Measurements from ENCODE around the gene RALB. TPM values are rescaled to one million over a fixed set of nuclear protein-coding genes. Genes with fewer than 3 reads are reported as not detected.
A peak's percentile ranks its signal among the peaks of the same experiment; 100 is the strongest.

The RALB gene
- total RNA-seq = 10 to 100 TPM; 43.7 to 48.5 TPM

- Histone ChIP-seq H3K4me3 (peak within 1 kb of the TSS; percentile 67 to 78), H3K9me3 (no peaks in the 10 kb centered on the region), H3K27me3 (no peaks in the 10 kb centered on the region), H3K27ac (peak within 1 kb of the TSS; percentile 89 to 91), H3K36me3 (no peaks in the 10 kb centered on the region), H3K4me1 (peaks cover 0 to 44% of the 10 kb centered on the region in 2 donors)
- peak; percentile 100 for DNase-seq (ENCODE audit: low spot score)
- TF ChIP-seq CTCF (IDR thresholded peaks at IDR 0.05) = no peak
These were observed at the start of gene RALB for GRCh38 chr2:120252225-120253020. Gene RALB, plus strand, starts transcription at chr2:120252852. Its CDS starts 25,813 bp downstream, at chr2:120278665.

- peaks cover 0 to 16% of the 10 kb centered on the region in 2 donors for H3K4me1 ChIP-seq
- no peaks in the 10 kb centered on the region for H3K27me3 ChIP-seq
- no peak overlapping the region for H3K27ac ChIP-seq
- peaks cover 0 to 6% of the 10 kb centered on the region in 2 donors for H3K9me3 ChIP-seq
- no peak for DNase-seq (ENCODE audit: low spot score)
- no peak overlapping the region for H3K4me3 ChIP-seq
- TF ChIP-seq CTCF (IDR thresholded peaks at IDR 0.05) = no peak
- no peaks in the 10 kb centered on the region for H3K36me3 ChIP-seq
These were observed 49.2 kb upstream of the RALB start for GRCh38 chr2:120203251-120204021.

- no peaks in the 10 kb centered on the region for H3K36me3 ChIP-seq
- H3K27ac ChIP-seq = no peak overlapping the region
- peaks cover 0 to 16% of the 10 kb centered on the region in 2 donors for H3K4me1 ChIP-seq
- H3K9me3 ChIP-seq = peaks cover 0 to under 1% of the 10 kb centered on the region in 2 donors
- no peak for TF ChIP-seq CTCF (IDR thresholded peaks at IDR 0.05)
- no peaks in the 10 kb centered on the region for H3K27me3 ChIP-seq
- no peak for DNase-seq (ENCODE audit: low spot score)
- H3K4me3 ChIP-seq = no peak overlapping the region
These were observed 48.6 kb upstream of the RALB start for GRCh38 chr2:120204022-120204405.

GRCh38 chr2:120204417-120204816 lies 48.2 kb upstream of the RALB start:
- DNase-seq (ENCODE audit: low spot score) = no peak
- Histone ChIP-seq H3K4me3 (no peak overlapping the region), H3K36me3 (no peaks in the 10 kb centered on the region), H3K4me1 (peaks cover 0 to 16% of the 10 kb centered on the region in 2 donors), H3K27me3 (no peaks in the 10 kb centered on the region), H3K27ac (no peak overlapping the region), H3K9me3 (no peaks in the 10 kb centered on the region)
- TF ChIP-seq CTCF (IDR thresholded peaks at IDR 0.05) = no peak

GRCh38 chr2:120204945-120205670 lies 47.5 kb upstream of the RALB start:
- Histone ChIP-seq H3K27ac (no peak overlapping the region), H3K9me3 (no peaks in the 10 kb centered on the region), H3K27me3 (no peaks in the 10 kb centered on the region), H3K36me3 (no peaks in the 10 kb centered on the region), H3K4me1 (peaks cover 0 to 18% of the 10 kb centered on the region in 2 donors), H3K4me3 (no peak overlapping the region)
- no peak for DNase-seq (ENCODE audit: low spot score)
- TF ChIP-seq CTCF (IDR thresholded peaks at IDR 0.05) = no peak
